ENCODE results near the gene ADGRA3. TPM values are rescaled to one million over a fixed set of nuclear protein-coding genes. Genes with fewer than 3 reads are reported as not detected.

ADGRA3 gene
- total RNA-seq, 1 experiment from 2014 or later, result 35.0 TPM

DNA sequence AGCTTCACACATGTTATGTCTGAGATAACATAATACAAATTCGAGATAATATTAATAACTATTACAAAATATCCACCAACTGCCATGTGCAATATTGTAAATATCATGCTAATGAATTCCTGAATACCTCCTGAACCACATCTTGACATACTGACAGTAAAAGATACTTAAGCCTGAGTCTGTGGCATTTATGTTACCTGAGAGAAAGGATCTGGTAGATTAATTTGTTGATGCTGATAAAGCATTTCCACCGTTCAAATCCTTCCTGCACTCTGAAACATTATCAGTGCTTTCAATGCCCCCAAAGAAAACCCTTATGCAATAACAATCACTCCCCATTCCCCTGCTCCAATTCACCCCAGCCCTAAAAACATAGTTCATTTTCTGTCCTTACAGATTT is 38.8 kb upstream of the ADGRA3 start:
- Mint-ChIP-seq H3K4me1 (ENCODE audit: low read depth, unreplicated experiment) (peaks cover 12% of the 10 kb centered on the region), H3K27ac (ENCODE audit: unreplicated experiment) (no peak overlapping the region), H3K36me3 (ENCODE audit: insufficient read depth, unreplicated experiment) (no peaks in the 10 kb centered on the region), H3K9me3 (ENCODE audit: unreplicated experiment) (no peaks in the 10 kb centered on the region), H3K27me3 (ENCODE audit: insufficient read depth, unreplicated experiment) (no peaks in the 10 kb centered on the region), H3K4me3 (ENCODE audit: unreplicated experiment) (no peak overlapping the region)
- TF ChIP-seq, protein P1, sequence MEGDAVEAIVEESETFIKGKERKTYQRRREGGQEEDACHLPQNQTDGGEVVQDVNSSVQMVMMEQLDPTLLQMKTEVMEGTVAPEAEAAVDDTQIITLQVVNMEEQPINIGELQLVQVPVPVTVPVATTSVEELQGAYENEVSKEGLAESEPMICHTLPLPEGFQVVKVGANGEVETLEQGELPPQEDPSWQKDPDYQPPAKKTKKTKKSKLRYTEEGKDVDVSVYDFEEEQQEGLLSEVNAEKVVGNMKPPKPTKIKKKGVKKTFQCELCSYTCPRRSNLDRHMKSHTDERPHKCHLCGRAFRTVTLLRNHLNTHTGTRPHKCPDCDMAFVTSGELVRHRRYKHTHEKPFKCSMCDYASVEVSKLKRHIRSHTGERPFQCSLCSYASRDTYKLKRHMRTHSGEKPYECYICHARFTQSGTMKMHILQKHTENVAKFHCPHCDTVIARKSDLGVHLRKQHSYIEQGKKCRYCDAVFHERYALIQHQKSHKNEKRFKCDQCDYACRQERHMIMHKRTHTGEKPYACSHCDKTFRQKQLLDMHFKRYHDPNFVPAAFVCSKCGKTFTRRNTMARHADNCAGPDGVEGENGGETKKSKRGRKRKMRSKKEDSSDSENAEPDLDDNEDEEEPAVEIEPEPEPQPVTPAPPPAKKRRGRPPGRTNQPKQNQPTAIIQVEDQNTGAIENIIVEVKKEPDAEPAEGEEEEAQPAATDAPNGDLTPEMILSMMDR (IDR thresholded peaks at IDR 0.05; ENCODE audit: insufficient read depth in 1 of 2, low read depth in 1 of 2, low read length in 1 of 2, severe bottlenecking in 1 of 2, unreplicated experiment in 1 of 2), result no peak
- no TSS peak for BruUV-seq (replicated peaks)
- no peaks in the 10 kb centered on the region for H3K4me1 ChIP-seq
- H3K4me3 ChIP-seq (ENCODE audit: low read depth, low read length), result no peak overlapping the region
- POLR2A ChIA-PET, result no interaction called here
- H3K27me3 ChIP-seq (replicated peaks; ENCODE audit: control insufficient read depth, insufficient read depth, low read length), result no peaks in the 10 kb centered on the region
- CTCF ChIA-PET, result no interaction called here
- H3K9me3 ChIP-seq, result no peaks in the 10 kb centered on the region
- intact Hi-C loops (cut with micrococcal nuclease; ENCODE audit: unreplicated experiment), result no loop called here
- H3K36me3 ChIP-seq (ENCODE audit: control insufficient read depth, insufficient read depth, low read length), result no peaks in the 10 kb centered on the region
- DNase-seq, result no peak

DNA sequence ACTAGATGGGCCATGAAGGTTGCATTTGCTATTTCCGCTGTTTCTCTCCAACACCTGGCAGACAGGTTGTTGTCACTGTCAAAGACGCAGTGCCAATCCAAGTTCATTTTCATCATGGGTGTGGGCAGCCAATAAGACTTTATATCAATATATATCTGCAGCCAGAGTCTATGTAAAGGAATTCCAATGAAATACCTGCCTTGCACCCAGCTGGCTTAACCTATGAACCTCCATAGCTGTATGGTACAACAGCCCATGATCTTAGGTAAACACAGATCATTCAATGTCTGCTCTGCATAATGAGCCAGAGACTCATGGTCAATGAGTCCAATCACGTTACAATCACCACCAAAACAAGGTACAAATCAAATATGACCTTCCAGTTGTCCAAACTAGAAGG is 37.7 kb upstream of the ADGRA3 start:
- no TSS peak for BruUV-seq (replicated peaks)
- no peak for DNase-seq
- intact Hi-C loops (cut with micrococcal nuclease; ENCODE audit: unreplicated experiment), result no loop called here
- H3K4me3 ChIP-seq (ENCODE audit: low read depth, low read length), result no peak overlapping the region
- no peaks in the 10 kb centered on the region for H3K9me3 ChIP-seq
- H3K27me3 ChIP-seq (replicated peaks; ENCODE audit: control insufficient read depth, insufficient read depth, low read length), result no peaks in the 10 kb centered on the region
- no peaks in the 10 kb centered on the region for H3K36me3 Mint-ChIP-seq (ENCODE audit: insufficient read depth, unreplicated experiment)
- H3K36me3 ChIP-seq (ENCODE audit: control insufficient read depth, insufficient read depth, low read length), result no peaks in the 10 kb centered on the region
- no peak overlapping the region for H3K27ac Mint-ChIP-seq (ENCODE audit: unreplicated experiment)
- no peaks in the 10 kb centered on the region for H3K9me3 Mint-ChIP-seq (ENCODE audit: unreplicated experiment)
- no peaks in the 10 kb centered on the region for H3K4me1 ChIP-seq
- TF ChIP-seq, protein P1 (IDR thresholded peaks at IDR 0.05; ENCODE audit: insufficient read depth in 1 of 2, low read depth in 1 of 2, low read length in 1 of 2, severe bottlenecking in 1 of 2, unreplicated experiment in 1 of 2), result no peak
- H3K27me3 Mint-ChIP-seq (ENCODE audit: insufficient read depth, unreplicated experiment), result no peaks in the 10 kb centered on the region
- POLR2A ChIA-PET, result no interaction called here
- peaks cover 12% of the 10 kb centered on the region for H3K4me1 Mint-ChIP-seq (ENCODE audit: low read depth, unreplicated experiment)
- H3K4me3 Mint-ChIP-seq (ENCODE audit: unreplicated experiment), result no peak overlapping the region
- CTCF ChIA-PET, result no interaction called here

DNA sequence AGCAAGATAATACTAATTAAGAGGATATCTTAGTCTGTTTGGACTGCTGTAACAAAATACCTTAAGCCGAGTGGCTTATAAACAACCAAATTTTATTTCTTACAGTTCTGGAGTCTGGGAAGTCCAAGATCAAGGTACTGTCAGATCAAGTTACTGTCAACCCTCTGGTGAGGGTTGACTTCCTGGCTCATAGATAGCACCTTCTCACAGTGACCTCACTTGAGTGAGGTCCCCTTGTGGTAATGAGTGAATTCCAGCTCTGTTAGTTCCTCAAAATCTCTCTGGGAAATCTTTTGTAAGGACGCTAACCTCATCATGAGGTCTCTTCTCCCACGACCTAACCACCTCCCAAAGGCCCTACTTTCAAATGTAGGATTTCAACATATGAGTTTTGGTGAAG is 36.9 kb upstream of the ADGRA3 start:
- no TSS peak for BruUV-seq (replicated peaks)
- POLR2A ChIA-PET, result no interaction called here
- peaks cover 12% of the 10 kb centered on the region for H3K4me1 Mint-ChIP-seq (ENCODE audit: low read depth, unreplicated experiment)

More for the DNA sequence above, 36.9 kb upstream of the ADGRA3 start:
- H3K36me3 ChIP-seq (ENCODE audit: control insufficient read depth, insufficient read depth, low read length), result no peaks in the 10 kb centered on the region
- H3K4me3 Mint-ChIP-seq (ENCODE audit: unreplicated experiment), result no peak overlapping the region
- CTCF ChIA-PET, result no interaction called here
- TF ChIP-seq, protein P1 (IDR thresholded peaks at IDR 0.05; ENCODE audit: insufficient read depth in 1 of 2, low read depth in 1 of 2, low read length in 1 of 2, severe bottlenecking in 1 of 2, unreplicated experiment in 1 of 2), result no peak
- intact Hi-C loops (cut with micrococcal nuclease; ENCODE audit: unreplicated experiment), result no loop called here
- no peaks in the 10 kb centered on the region for H3K9me3 Mint-ChIP-seq (ENCODE audit: unreplicated experiment)
- DNase-seq, result no peak
- H3K4me1 ChIP-seq, result no peaks in the 10 kb centered on the region
- no peaks in the 10 kb centered on the region for H3K9me3 ChIP-seq
- no peaks in the 10 kb centered on the region for H3K27me3 ChIP-seq (replicated peaks; ENCODE audit: control insufficient read depth, insufficient read depth, low read length)
- no peak overlapping the region for H3K4me3 ChIP-seq (ENCODE audit: low read depth, low read length)
- no peak overlapping the region for H3K27ac Mint-ChIP-seq (ENCODE audit: unreplicated experiment)
- no peaks in the 10 kb centered on the region for H3K27me3 Mint-ChIP-seq (ENCODE audit: insufficient read depth, unreplicated experiment)
- no peaks in the 10 kb centered on the region for H3K36me3 Mint-ChIP-seq (ENCODE audit: insufficient read depth, unreplicated experiment)

Data from Caco-2 (cell line).